Panc1 (cell line): ENCODE measurements around the gene UNC5CL. TPM values are rescaled to one million over a fixed set of nuclear protein-coding genes. Genes with fewer than 3 reads are reported as not detected.
A peak's percentile ranks its signal among the peaks of the same experiment; 100 is the strongest.

Source experiments
- ATAC-seq: fragments of 200-7000 bp; cut with Tn5 transposase; 2 replicates; pipeline ENCODE4 v1.9.1; 2020; ENCODE audit warnings: mild to moderate bottlenecking, moderate library complexity
- BruUV-seq: library from RNA; stranded (reverse); fragments of 400-500 nt; replicated peaks from 2 replicates; lab custom pipeline; 2021; lab: Mats Ljungman, UMichigan
- CTCF ChIA-PET: fragments of 300-600 bp; sonication (Branson Sonifier 250); formaldehyde crosslinking; loops from one replicate; lab custom pipeline; 2022; ENCODE audit warnings: antibody characterized with exemption; lab: Charles Lee
- POLR2A ChIA-PET: fragments of 300-600 bp; sonication (Branson Sonifier 250); formaldehyde crosslinking; loops from one replicate; lab custom pipeline; 2022; ENCODE audit warnings: antibody characterized with exemption; lab: Charles Lee
- DNase-seq: peaks from one replicate; pipeline ENCODE4 v3.0.0-alpha.2; 2010; ENCODE audit warnings: low read depth, low spot score
- H3K27ac ChIP-seq: 2 replicates; pipeline ENCODE4 v1.5.1; 2011; ENCODE audit warnings: mild to moderate bottlenecking, low read length, inconsistent platforms
- H3K27me3 ChIP-seq: fragments of 200-500 bp; sonication (Bioruptor generic); 2 replicates; pipeline ENCODE4 v1.6.0; 2014; ENCODE audit warnings: low read length, inconsistent platforms; ENCODE audit not compliant: control insufficient read depth, insufficient read depth
- H3K36me3 ChIP-seq: fragments of 200-500 bp; sonication (Bioruptor generic); 2 replicates; pipeline ENCODE4 v1.5.1; 2014; ENCODE audit warnings: inconsistent platforms, mild to moderate bottlenecking, low read length, moderate library complexity; ENCODE audit not compliant: control insufficient read depth, insufficient read depth
- H3K4me1 ChIP-seq: 2 replicates; pipeline ENCODE4 v1.5.1; 2011; ENCODE audit warnings: inconsistent platforms, mild to moderate bottlenecking, low read length, moderate library complexity; ENCODE audit not compliant: control insufficient read depth, insufficient read depth
- H3K4me3 ChIP-seq, 2 experiments: 2 replicates each; pipeline ENCODE4 v1.5.1; 2011 to 2012; ENCODE audit warnings: low read depth in 2 of 2, low read length in 2 of 2, mild to moderate bottlenecking in 2 of 2, inconsistent platforms in 1 of 2, moderate library complexity in 1 of 2
- H3K9me3 ChIP-seq: fragments of 200-500 bp; sonication (Bioruptor generic); 2 replicates; pipeline ENCODE4 v1.5.1; 2014; ENCODE audit warnings: low read depth, mild to moderate bottlenecking, inconsistent platforms, low read length, moderate library complexity; ENCODE audit not compliant: control insufficient read depth, insufficient read depth
- CTCF ChIP-seq: fragments of 450-650 bp; IDR thresholded peaks from 2 replicates; pipeline ENCODE4 v1.5.1; 2017; ENCODE audit warnings: mild to moderate bottlenecking
- POLR2AphosphoS5 ChIP-seq: IDR thresholded peaks from 2 replicates; pipeline ENCODE4 v1.6.1; 2012; ENCODE audit warnings: mild to moderate bottlenecking, low read depth, low read length, moderate library complexity
- SIN3A ChIP-seq: IDR thresholded peaks from 2 replicates; pipeline ENCODE4 v1.6.1; 2012; ENCODE audit warnings: low read depth, mild to moderate bottlenecking, low read length, moderate library complexity, borderline replicate concordance; ENCODE audit not compliant: insufficient read depth
- TCF7L2 ChIP-seq: IDR thresholded peaks from 2 replicates; pipeline ENCODE4 v1.6.1; 2011; ENCODE audit warnings: mild to moderate bottlenecking, low read depth, low read length, inconsistent platforms
- in situ Hi-C: cut with HindIII; loops from 2 replicates; pipeline ENCODE4 v1.10.0; 2016; ENCODE audit warnings: low sequenced_read_pairs, low pct_unique_long_range_greater_than_20kb
- intact Hi-C: fragments of 100-400 bp; cut with micrococcal nuclease; formaldehyde crosslinking; loops from one replicate; pipeline ENCODE4 v1.10.0; 2022; ENCODE audit not compliant: unreplicated experiment
- total RNA-seq: library from RNA; stranded (reverse); gene quantifications from one replicate; pipeline ENCODE4 v1.2.1, GENCODE V29; 2021; ENCODE audit not compliant: unreplicated experiment
- TF ChIP-seq, protein P1 (sequence below), 2 experiments: IDR thresholded peaks; 2 replicates each; pipeline ENCODE4 v1.6.1; 2011 to 2012; ENCODE audit warnings: low read depth in 2 of 2, control low read depth in 1 of 2, low read length in 1 of 2, mild to moderate bottlenecking in 1 of 2, moderate library complexity in 1 of 2; ENCODE audit not compliant: insufficient read depth in 1 of 2

The UNC5CL gene
- total RNA-seq, 1 experiment from 2014 or later = 0.36 TPM

- peak; percentile 76; the same call in 1 of the 2 replicates for TF ChIP-seq SIN3A
- TF ChIP-seq, protein P1, sequence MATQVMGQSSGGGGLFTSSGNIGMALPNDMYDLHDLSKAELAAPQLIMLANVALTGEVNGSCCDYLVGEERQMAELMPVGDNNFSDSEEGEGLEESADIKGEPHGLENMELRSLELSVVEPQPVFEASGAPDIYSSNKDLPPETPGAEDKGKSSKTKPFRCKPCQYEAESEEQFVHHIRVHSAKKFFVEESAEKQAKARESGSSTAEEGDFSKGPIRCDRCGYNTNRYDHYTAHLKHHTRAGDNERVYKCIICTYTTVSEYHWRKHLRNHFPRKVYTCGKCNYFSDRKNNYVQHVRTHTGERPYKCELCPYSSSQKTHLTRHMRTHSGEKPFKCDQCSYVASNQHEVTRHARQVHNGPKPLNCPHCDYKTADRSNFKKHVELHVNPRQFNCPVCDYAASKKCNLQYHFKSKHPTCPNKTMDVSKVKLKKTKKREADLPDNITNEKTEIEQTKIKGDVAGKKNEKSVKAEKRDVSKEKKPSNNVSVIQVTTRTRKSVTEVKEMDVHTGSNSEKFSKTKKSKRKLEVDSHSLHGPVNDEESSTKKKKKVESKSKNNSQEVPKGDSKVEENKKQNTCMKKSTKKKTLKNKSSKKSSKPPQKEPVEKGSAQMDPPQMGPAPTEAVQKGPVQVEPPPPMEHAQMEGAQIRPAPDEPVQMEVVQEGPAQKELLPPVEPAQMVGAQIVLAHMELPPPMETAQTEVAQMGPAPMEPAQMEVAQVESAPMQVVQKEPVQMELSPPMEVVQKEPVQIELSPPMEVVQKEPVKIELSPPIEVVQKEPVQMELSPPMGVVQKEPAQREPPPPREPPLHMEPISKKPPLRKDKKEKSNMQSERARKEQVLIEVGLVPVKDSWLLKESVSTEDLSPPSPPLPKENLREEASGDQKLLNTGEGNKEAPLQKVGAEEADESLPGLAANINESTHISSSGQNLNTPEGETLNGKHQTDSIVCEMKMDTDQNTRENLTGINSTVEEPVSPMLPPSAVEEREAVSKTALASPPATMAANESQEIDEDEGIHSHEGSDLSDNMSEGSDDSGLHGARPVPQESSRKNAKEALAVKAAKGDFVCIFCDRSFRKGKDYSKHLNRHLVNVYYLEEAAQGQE (IDR thresholded peaks at IDR 0.05; ENCODE audit: insufficient read depth in 1 of 2, low read depth in 2 of 2, low read length in 1 of 2) = 0 out of 4 replicates have a peak, but pooled peaks of 1 of the 2 experiments have one; percentile 30
- TF ChIP-seq TCF7L2 = peak; percentile 88; the same call in 1 of the 2 replicates
- no peak for TF ChIP-seq CTCF
- peak; percentile 70; the same call in 1 of the 2 replicates for TF ChIP-seq POLR2AphosphoS5
- no peaks in the 10 kb centered on the region for H3K9me3 ChIP-seq
- H3K27me3 ChIP-seq = no peaks in the 10 kb centered on the region
- peak; percentile 98 for DNase-seq
- intact Hi-C loops = no loop called here
- in situ Hi-C loops = no loop called here
- ChIA-PET POLR2A (interaction anchor here (0.5 to 0.6 kb wide), 4 partner anchors 90 to 616 kb away, joined by 3 read pairs; no protein-coding TSS in a partner anchor), CTCF (interaction anchor here (0.6 to 0.7 kb wide), 2 partner anchors 19 to 33 kb away, joined by 3 read pairs; partner anchors contain the start of gene UNC5CL)
- BruUV-seq = no TSS peak
- peak within 1 kb of the TSS; percentile 100 for H3K27ac ChIP-seq
- peak within 1 kb of the TSS; percentile 96 to 97 for H3K4me3 ChIP-seq
- ATAC-seq = peak; percentile 89
- H3K36me3 ChIP-seq = no peaks in the 10 kb centered on the region; the same call in 1 of the 2 replicates
- peaks cover 19% of the 10 kb centered on the region for H3K4me1 ChIP-seq
Measured at GRCh38 chr6:41071923-41072835, 33.2 kb upstream of the UNC5CL start, which contains the start of gene OARD1. Gene OARD1 (minus strand): TSS chr6:41072356. CDS start chr6:41071634, 722 bp downstream.

GRCh38 chr6:41071501-41071922 is 32.5 kb upstream of the UNC5CL start:
- H3K4me1 ChIP-seq = peaks cover 24% of the 10 kb centered on the region
- no TSS peak for BruUV-seq
- CTCF ChIA-PET = no interaction called here
- TF ChIP-seq TCF7L2 = no peak
- TF ChIP-seq CTCF = no peak
- TF ChIP-seq POLR2AphosphoS5 = no peak
- in situ Hi-C loops = no loop called here
- H3K27ac ChIP-seq = peak overlapping the region; percentile 100
- DNase-seq (no peak), ATAC-seq (no peak)
- intact Hi-C loops = no loop called here
- no peaks in the 10 kb centered on the region for H3K27me3 ChIP-seq
- H3K9me3 ChIP-seq = no peaks in the 10 kb centered on the region
- H3K4me3 ChIP-seq = peak overlapping the region; percentile 96 to 97
- POLR2A ChIA-PET = no interaction called here
- H3K36me3 ChIP-seq = no peaks in the 10 kb centered on the region; the same call in 1 of the 2 replicates
